Dermis microvascular lymphatic vessel endothelial cell (primary cell): ENCODE measurements around the gene TBC1D3H. TPM values are rescaled to one million over a fixed set of nuclear protein-coding genes. Genes with fewer than 3 reads are reported as not detected.
"Not testable (repeated sequence)": the region's sequence is repeated elsewhere in the genome, so short reads cannot be mapped to it uniquely, and the experiment has no call there.

Experiments used
- DNase-seq, 2 donors: peaks; one replicate each; pipeline versions ENCODE4 v3.0.0 to v3.0.0-alpha.2; 2010; ENCODE audit warnings: low read depth in 2 of 2
- total RNA-seq: library from RNA; depleted of rRNA; stranded (reverse); fragments of >200 nt; gene quantifications from 2 replicates; pipeline ENCODE4 v1.2.1, GENCODE V29; 2014

The TBC1D3H gene
- not detected in 2 replicates for total RNA-seq

DNA sequence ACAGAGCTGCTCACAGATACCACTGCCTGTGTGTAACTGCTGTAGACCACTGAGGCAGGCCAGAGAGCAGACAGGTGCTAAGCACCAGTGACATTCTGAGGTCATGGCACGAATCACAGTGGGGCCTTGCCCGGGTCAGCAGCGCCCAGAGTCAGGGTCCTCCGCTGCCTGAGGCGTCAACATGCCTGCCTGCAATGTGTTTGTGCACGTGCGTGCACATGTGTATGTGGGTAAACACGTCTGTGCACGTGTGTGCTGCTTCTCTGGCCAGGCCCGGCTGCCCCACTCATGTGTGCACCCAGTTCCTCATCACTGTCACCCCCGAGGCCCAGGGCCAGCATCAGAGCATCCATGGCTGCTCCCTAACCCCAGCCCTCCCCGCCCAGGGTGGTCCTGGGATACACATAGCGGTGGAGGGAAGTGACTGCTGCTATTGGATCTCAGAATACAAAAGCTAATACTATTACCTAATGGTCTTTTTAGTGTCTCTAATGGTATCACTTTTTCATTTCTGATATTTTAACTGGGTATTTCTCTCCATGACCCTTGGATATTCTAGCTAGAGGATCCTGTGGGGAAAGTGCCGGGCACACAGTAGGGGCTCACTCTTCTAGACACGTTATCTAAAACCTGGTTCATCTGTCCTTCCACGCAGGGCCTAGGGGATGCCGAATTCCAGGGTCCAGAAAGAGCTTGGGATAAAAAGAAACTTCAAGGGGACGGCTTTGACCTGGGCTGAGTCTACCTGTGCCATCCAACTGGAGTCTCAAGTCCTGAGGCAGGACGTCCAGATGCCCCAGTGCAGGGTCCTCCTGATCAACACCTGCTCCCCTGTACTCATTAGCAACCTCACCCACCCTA is at the start of gene TBC1D3H:
TSS of gene TBC1D3H (minus strand) at position 51 of the 861 bp plus-strand sequence. CDS start 1,540 bp downstream, outside the sequence.
- DNase-seq = not testable (repeated sequence)

DNA sequence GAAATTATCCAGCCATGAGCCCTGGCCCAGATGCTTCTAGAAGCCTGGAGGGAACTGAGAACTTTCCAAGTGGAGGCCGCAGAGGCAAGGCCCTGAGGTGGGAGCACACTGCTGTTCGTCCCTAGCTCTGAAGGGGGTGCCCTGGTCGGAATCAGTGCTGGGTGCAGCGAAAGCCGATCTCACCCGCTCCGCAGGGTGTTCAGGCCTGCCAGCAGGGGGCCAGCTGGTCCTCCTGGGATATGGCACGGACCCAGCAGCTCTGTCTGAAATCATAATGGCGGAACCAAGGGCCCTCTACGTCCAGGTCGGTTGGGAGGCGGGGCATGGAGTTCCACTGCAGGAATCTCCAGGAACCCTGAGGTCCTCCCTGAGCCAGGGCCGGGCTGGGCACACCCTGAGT is 40.7 kb upstream of the TBC1D3H start:
- DNase-seq = not testable (repeated sequence)

DNA sequence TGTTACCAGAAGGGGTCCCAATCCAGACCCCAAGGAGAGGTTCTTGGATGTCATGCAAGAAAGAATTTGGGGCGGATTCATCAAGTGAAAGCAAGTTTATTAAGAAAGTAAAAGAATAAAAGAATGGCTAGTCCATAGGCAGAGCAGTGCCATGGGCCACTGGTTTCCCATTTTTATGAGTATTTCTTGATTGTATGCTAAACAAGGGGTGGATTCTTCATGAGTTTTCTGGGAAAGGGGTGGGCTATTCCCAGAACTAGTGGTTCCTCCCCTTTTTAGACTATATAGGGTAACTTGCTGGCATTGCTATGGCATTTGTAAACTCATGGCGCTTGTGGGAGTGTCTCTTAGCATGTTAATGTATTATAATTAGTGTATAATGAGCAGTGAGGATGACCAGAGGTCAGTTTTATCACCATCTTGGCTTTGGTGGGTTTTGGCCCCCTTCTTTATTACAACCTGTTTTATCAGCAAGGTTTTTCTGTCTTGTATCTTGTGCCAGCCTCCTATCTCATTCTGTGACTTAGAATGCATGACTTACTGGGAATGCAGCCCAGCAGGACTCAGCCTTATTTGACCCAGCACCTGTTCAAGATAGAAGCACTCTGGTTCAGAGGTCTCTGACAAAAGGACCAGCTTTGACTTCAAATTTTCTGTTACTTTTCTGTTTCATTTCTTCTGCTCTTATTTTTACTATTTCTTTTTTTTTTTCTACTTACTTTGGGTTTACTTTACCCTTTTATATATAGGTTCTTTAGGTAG is 27.1 kb upstream of the TBC1D3H start:
- not testable (repeated sequence) for DNase-seq

DNA sequence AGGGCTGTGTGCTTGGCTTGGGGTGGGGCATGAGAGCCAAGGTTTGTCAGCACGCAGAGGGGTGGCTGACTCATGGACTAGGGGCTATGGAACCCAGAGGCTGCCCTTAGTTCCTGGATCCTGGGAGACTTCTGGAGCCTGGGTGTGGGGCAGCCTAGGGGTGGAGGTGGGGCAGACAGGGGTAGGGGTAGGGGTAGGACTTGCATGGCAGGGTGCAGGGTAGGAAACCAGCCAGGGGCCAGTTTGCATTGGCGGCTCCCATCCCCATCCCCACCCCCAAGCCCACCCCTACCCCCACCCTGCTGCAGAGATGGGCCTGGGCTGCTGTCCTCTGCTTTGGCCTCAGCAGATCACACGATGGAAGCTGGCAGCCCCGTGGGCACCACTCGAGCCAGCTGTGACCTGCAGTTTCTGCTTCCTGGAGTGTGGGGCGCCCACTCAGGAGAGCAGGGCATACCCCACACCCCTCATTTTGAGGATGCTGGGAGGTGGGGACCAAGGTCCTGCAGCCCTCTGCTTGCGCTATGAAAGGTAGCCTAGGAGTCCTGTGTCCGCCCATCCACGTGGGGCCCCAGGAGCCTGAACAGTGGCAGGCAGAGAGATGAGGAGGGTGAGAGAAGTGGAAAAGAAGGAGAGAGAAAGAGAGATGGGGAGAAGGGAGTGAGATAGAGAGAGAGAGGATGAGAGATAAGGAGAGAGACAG is 2.9 kb upstream of the TBC1D3H start:
- DNase-seq = not testable (repeated sequence)

DNA sequence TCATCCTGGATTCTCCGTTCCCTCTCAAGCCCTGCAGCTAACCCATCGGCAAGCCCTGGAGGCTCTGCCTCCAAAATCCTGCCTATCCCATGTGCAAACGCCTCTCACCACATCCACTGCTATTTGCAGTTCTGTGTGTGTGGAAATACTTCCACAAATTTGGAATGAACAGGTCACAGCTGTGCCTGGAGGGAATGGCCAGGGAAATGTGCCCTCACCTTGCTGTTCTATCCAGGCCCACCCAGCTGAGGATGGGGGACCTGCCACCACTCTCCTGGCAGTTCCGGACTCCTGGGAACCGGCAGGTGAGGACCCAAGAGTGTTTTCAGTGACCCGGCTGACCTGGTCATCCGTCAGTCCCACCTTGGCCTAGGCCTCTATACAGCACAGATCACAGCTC is 12.3 kb downstream of the TBC1D3H start:
- not testable (repeated sequence) for DNase-seq

DNA sequence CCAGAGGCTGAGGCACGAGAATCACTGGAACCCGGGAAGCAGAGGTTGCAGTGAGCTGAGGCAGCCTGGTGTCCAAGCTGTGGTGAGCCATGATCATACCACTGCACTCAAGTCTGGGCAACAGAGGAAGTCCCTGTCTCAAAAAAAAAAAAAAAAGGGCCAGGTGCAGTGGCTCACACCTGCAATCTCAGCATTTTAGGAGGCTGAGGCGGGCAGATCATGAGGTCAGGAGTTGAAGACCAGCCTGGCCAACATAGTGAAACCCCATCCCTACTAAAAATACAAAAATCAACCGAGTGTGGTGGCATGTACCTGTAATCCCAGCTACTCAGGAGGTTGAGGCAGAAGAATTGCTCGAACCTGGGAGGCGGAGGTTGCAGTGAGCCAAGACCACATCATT is 25.7 kb downstream of the TBC1D3H start:
- DNase-seq = not testable (repeated sequence)

Other genes starting within 250 kb of the TBC1D3H start
- gene TBC1D3B, start 211.8 kb downstream of the TBC1D3H start, total RNA-seq = 0.64 and 2.0 TPM in 2 replicates
- gene CCL3L1, start 191.7 kb downstream of the TBC1D3H start, total RNA-seq = not detected in 2 replicates
- not detected in 2 replicates for gene CCL4L2, start 177.4 kb downstream of the TBC1D3H start, total RNA-seq
- under 0.01 TPM in 1 of 2 replicates, not detected in the other for gene TBC1D3I, start 123.9 kb downstream of the TBC1D3H start, total RNA-seq
- gene TBC1D3G, start 64.6 kb downstream of the TBC1D3H start, total RNA-seq = not detected in 2 replicates
- gene ZNHIT3, start 98.2 kb upstream of the TBC1D3H start, total RNA-seq = 21.7 and 22.9 TPM in 2 replicates
- 30.8 and 31.7 TPM in 2 replicates for gene MYO19, start 146.4 kb upstream of the TBC1D3H start, total RNA-seq
- 7.6 and 10.1 TPM in 2 replicates for gene PIGW, start 146.6 kb upstream of the TBC1D3H start, total RNA-seq
- gene GGNBP2, start 156.5 kb upstream of the TBC1D3H start, total RNA-seq = 29.7 and 40.6 TPM in 2 replicates
- 6.9 and 7.7 TPM in 2 replicates for gene DHRS11, start 203.4 kb upstream of the TBC1D3H start, total RNA-seq
- 2.4 and 4.0 TPM in 2 replicates for gene MRM1, start 213.1 kb upstream of the TBC1D3H start, total RNA-seq